NCI-H2081 treated with DMSO at 0.1 percent for 48 hours (cell line): Measurements from ENCODE around the gene STON1.
"Not testable (repeated sequence)": the region's sequence is repeated elsewhere in the genome, so short reads cannot be mapped to it uniquely, and the experiment has no call there.

ENCODE experiments used
- DNase-seq: peaks from one replicate; lab custom pipeline; 2025; lab: John Stamatoyannopoulos, UW

Gene STON1

DNA sequence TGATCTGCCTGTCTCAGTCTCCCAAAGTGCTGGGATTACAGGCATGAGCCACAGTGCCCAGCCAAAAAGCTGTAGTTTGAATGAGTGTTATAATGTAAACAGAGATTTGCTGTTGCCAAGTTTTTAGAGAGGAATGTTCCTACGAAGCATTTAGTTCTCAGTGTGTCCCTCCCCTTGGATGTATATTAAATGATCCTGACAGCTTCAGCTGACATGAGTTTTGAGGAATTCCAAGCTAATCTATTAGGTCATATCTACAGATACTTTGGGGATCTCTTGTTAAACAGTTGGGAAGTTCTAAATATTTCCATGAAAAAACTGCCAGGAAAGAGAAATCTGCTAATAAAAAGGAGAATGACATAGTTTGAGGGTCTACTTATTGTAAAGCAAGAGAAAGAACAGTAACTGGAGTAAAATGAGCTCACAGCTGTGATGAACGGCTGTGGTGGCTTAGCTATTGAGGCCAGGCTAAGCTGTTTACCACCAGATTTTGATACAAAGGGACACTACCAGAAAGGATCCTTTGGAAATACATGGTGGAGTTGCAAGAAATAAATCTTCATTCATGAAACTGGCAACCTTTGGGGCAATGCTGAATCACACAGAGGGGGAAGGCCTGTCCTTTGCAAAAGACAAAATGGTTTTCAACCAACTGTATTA is 2.6 kb upstream of the STON1 start:
- DNase-seq: no peak

DNA sequence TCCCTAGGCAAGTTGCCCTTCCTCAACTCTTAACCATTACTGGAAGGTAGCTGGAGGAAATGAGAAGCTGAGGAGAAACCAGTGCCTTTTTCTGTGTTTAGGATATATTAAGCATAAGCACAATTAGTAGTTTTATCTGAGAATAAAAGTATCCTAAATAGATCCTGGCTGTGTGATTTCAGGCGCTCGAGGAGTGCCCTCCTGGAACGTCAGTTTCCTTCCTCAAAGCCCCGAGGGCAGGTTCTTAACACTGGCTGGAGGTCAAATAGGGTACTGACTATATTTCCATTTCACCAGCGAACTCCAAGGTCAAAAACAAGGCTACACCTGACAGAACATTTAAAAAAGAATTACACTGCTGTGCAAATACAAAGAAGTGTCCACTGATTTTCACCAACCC is 1.5 kb upstream of the STON1 start:
- no peak for DNase-seq

DNA sequence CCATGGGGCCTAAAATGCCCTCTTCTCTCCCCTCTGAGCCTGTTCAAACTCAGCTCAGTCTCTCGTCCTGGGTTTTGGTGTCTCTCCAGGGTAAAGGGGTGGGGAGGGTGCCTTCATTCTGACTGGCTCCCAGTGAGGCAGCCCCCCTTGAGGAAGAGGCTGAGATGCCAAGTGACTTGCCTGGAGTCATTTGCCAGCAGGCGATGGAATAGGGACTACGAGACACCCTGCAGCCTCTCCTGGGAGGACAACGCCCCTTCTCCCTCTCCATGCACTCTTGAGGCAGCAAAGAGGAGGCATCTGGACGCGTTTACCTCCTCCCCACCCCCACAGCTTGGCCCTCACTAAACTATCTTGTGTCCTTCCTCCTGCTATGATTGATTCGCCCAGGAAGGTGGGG is 760 bp upstream of the STON1 start:
- no peak for DNase-seq

DNA sequence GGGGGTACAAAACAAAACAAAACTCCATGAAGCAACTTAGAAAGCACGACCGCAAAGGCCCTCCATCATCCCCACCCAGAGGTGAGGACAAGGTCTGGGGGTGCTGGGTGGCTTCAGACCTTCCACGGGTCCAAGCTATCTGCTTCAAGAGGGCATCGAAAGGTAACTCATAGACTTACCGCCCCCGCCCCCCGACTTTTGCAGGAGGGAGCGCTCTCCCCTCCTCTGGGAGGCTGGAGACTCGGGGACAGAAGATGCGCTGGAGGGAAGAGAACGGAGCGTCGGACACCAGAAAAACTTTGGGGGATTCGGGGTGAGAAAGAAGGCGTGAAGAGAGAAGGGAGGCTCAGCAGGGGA is 300 bp upstream of the STON1 start:
- no peak for DNase-seq

DNA sequence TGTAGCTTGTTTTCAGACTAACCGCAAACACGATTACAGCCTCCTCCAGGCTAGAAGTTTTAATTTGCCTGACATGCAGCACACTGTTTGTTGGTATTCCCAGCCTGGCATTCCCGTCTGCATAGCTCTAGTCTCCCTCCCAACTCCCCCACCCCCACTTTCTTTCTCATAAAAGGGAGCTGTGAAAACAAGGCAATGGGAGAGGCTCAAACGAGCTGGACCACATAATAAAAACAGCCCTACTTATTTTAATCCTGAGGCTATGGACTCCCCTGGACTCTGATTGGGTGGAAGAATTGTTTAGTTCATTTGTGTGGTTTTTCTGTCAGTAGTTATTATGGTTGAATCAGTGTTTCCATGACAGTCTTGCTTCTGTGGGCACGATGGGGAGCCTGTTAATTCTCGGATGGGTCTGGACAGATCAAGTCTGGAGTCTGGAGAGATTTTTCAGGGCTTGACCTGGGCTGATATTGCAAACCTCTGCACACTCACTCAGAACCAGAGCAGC is 1.2 kb downstream of the STON1 start:
- no peak for DNase-seq

DNA sequence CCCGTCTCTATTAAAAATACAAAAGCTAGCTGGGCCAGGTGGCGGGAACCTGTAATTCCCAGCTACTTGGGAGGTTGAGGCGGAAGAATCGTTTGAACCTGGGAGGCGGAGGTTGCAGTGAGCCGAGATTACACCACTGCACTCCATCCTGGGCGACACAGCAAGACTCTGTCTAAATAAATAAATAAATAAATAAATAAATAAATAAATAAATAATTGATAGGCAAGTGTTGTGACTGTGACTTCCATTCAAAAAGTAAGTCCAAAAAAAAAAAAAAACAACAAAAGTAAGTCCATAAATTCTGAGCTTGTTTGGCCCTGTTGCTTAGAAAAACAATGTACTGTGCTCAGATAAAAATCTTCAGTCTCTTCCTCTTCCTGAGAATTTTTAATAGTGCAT is 2.2 kb downstream of the STON1 start:
- no peak for DNase-seq

DNA sequence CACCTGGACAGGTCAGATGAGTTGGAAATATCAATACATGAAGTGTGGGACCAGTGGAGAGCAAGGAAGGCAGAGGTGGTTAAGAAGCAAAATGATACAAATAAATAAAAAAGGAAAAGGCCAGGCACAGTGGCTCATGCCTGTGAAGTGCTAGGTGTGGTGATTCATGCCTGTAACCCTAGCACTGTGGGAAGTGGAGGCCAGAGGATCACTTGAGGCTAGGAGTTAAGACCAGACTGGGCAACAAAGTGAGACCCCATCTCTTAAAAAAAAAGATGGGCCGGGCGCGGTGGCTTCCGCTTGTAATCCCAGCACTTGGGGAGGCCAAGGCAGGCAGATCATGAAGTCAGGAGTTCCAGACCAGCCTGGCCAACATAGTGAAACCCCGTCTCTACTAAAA is 2.9 kb downstream of the STON1 start:
- no peak for DNase-seq

DNA sequence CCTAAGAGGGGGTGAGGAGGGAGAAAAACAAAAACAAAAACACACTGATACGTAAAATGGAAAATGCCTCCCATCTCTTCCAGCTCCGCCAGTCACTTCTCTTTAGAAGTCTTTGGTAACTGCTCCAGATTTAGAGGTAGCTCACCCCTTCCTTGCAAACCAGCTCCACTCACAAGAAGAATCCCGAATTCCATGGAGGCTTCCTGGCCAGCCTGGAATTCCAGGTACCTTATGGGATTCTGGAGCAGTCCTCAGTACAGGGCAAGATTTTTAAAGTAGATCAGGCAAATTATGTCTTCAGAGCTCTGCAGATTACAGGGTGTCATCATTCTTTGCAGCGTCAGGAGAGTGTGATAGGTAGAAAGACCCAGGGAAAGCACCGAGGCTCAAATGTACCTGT is 4.8 kb downstream of the STON1 start:
- no peak for DNase-seq

DNA sequence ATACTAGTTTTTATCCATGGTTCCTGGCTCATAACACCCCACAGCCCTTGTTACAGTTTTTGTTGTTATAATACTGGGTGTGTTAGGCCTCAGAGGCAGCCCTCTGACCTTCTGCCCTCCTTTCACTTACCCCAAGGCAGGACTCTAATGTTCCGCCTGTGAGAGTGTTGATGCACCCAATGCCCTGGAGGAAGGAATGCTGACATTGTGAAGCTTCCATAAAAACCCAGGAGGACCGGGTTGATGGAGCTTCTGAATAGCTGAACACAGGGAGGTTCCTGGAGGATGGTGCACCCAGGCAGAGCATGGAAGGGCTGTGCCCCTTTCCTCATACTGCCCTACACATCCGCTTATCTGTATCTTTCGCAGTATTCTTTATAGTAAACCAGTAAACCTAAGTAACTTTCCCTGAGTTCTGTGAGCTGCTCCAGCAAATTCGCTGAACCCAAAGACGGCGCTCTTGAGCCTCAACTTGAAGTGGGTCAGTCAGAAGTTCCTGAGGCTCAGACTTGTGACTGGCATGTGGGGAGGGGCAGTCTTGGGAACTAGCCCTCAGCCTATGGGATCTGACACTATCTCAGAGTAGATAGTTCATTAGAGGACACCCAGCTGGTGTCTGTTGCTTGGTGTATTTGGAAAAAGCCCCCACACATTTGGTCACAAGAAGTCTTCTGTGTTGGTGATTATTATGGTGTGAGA is 10.4 kb downstream of the STON1 start:
- DNase-seq: no peak

DNA sequence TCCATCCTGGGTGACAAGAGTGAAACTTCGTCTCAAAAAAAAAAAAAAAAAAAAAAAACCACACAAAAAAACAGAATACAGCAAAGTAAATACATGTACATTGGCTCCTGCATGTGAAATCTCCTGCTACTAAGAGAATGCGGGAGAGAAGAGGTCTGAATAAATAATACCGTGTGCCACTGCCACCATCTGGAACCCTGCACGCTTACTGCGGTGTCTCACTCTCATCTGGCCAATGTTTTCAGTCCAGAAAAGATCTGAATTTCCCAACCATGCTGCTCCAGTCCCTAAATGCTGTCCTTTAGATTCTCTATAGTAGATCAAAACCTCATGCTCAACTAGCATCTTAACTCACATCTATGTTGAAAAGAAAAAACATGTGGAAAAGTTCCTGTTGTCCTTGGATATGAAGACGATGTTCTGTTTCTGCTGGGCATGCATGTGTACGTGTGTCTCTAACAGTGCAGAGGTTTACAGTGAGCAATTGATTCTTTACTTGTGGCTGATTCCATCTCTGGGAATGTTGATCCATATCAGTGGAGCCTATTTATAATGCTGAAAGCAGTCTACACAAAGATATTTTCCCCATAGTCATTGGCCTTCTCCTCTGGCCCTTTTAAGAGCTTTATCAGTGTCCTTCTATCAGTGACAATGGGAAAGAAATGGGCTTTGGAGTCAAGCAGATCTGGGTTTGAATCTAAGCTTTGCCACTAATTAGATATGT is 11.9 kb downstream of the STON1 start:
- no peak for DNase-seq

DNA sequence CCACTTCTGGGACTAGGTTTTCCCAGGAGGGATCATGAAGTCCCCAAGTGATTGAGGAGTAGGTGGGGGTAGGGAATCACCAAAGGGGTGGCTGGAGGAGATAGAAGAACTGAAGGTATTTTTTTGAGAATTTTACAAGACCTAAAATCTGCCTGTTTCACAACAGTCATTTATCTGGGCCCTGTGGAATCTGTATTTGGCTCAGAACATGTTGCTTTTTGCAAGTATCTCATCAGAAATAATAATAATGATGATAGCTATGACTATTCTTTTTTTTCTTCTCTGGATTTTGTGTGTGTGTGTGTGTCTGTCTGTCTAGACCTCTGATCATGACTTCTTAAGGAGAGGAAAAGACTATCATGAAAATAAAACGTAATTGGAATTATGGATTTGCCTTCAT is 13.9 kb downstream of the STON1 start:
- no peak for DNase-seq

DNA sequence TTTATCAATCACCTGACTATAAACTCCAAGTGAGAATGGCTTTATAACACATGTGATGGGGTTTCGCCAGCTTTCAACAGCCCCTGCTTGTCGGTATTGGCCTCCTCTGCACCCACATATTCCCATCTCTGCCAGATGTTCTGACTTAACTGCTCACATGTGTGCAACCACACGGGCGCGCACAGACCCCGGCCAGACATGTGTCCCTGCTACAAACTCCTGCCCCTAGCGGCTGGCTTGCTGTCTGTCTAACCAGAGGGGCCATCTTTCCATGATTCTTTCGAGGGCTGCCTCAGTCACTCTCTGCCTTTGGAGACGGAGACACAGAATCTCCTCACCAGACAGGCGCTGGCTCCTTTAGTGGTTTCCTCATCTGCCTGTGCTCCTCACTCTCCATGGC is 15.3 kb downstream of the STON1 start:
- no peak for DNase-seq

DNA sequence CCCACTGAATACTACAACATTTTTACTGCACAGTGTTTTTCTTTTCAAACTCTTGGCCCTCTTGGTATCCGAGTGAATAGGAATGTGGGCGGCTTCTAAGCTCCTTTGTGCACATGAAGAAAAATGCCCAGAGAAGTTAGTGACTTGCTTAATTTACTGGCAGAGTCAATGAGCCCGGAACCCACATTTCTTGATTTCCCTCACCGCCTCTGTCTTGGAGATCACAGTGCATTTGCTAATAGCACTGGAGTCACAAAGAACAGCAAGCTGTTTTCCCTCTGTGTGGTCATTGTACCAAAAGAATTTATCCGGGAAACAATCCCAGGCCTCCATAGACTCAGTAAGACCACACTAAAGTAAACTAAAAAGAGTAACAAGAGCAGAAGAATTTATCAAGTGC is 18.9 kb downstream of the STON1 start:
- no peak for DNase-seq

DNA sequence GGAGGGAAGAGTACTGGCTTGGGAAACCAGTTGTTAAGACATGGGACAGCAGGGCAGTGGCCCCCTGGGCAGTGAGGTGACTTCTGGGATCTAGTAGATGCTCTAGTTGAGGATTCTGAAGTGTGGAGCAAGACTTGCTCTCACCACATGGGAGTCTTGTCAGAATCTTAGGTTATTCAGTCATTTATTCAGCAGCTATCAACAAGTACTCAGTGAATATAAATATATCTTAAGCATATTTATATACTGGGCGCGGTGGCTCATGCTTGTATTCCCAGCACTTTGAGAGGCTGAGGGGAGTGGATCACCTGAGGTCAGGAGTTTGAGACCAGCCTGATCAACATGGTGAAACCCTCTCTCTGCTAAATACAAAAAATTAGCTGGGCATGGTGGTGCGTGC is 20.0 kb downstream of the STON1 start:
- DNase-seq: no peak

DNA sequence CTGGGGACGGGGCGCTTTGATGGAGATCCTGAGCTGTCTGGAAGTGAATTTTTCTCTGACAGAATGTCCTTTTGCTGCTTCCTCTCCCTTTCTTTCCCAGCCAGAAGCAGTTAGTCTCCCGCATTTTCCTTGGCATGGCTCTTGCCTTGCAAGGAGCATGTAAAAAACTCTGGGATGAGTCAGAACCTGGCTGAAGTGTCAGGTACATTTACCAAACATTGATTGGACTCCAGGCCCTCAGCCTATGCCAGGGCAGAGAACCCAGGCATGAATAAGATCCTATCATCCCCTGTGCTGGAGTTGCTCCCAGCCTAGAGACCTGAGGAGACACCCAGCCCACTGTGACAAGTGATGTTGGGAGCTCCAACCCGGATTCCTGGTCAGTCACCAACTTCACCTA is 21.6 kb downstream of the STON1 start:
- DNase-seq: no peak

DNA sequence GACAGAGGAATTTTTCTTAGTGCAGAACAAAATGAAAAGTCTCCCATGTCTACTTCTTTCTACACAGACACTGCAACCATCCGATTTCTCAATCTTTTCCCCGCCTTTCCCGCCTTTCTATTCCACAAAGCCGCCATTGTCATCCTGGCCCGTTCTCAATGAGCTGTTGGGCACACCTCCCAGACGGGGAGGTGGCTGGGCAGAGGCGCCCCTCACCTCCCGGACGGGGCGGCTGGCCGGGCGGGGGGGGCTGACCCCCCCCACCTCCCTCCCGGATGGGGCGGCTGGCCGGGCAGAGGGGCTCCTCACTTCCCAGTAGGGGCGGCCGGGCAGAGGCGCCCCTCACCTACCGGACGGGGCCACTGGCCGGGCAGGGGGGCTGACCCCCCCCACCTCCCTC is 25.1 kb downstream of the STON1 start:
- not testable (repeated sequence) for DNase-seq

DNA sequence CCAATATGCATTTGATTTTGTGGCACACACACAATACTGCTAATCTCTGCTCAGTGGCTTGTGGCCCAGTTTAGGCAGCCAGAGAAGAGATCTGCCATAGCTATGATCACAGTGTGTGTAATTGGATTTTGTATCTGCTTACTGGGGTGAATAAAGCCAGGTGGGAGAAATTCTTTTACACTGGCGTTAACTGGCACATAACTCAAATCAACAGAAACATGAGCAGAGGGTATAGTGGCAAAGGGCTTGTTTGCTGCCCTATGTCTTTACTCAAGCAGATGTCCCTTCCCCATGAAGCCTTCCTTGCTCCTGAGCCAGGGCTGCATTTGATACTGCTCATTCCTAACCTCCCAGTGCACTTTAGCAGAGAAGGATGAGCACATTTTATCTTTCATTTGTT is 28.5 kb downstream of the STON1 start:
- no peak for DNase-seq

DNA sequence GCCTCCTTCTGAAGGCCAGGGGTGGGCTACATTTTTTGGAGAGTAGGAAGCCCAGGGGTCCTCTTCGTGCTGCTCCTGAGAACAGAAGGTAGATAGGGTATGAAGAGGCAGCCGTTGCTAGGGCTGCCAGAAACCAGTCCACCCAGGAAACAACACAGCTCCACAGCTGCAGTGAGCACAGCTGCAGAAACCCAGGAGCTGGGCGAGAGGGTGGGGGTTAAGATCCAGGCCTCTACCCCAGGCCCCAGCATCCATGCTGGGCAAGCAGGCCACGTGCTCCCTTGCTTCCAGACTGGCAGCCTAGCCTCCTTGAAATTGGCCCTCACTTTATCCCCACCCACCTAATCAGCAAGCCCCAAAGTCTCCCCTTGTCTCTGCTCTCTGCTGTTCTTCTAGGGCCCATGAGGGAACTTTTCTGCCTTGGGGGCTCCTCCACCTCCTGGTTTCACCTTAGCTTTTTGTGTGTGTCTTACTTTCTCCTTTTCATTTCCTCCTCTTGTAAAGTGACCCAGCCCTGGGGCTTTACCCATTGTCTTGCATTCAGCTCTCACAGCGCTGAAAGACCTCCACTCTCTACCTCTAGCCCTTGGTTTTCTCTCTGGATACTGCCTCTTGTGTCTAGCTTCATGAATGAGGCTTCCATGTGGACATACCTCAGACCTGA is 30.7 kb downstream of the STON1 start:
- DNase-seq: no peak

DNA sequence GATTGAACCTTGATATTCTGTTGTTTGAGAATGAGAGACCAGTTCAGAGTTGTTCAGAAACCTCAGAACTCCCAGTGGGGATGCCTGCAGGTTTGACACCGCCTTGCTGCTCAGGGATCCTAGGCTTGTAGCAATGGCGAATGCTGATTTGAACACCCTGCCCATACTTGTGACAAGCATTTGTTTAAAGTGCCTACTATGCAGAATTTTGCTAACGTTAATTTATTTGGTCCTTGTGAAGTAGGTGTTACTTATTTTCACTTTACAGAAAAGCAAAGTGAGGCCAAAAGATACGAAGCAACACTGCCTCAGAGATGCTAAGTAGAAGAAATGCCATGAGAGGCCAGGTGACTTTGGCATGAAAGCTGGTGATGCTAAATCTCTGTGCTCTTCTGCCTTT is 32.3 kb downstream of the STON1 start:
- DNase-seq: no peak

DNA sequence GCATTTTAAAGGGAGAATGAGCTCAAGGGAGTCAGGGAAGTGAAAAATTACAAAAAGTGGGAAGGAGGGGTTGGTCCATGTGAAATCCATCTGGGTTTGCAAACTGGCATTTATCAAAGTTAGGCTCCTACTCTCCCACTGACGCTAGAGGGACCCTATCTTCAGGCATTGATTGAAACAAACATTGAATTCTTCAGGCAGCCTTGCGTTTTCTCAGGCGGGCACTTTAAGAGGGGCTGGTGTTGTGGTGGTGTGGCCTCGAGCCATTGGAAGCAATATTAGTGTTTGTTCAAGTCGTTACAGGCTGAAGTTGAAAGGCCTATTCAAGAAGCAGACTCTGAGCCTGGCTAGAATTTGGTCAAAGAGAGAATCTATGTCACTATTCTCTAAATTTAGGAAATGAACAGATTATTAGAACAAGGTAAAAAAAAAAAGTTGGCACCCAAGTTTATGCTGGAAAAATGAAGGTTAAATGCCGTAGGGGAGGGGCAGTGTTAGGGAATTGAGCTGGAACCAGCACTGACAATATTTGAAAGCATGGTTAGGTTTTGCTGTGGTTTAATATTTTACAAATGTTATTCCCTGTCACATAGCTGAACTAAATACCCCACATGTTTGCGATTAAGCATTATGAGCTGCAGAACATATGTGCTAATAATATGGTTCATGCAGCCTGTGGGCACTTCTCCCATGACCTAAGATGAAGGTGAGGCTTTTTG is 36.8 kb downstream of the STON1 start:
- DNase-seq: no peak

DNA sequence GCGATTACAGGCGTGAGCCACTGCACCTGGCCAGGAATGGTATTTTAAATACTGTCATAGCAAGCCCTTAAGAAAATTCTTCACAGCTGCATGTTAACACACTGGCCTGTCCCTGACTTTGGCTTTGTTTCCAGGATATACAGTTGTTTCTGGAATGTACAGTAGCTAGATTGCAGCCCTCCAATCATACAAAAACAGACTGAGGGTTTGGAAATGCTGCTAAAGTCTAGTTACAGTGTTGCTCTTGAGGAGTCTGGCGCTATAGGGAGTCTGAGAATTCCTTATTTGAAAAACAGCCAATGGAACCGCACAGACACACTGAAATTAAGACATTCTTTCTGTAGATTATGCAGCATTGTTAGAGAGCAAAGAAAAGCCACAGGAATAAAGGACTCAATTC is 37.7 kb downstream of the STON1 start:
- no peak for DNase-seq

DNA sequence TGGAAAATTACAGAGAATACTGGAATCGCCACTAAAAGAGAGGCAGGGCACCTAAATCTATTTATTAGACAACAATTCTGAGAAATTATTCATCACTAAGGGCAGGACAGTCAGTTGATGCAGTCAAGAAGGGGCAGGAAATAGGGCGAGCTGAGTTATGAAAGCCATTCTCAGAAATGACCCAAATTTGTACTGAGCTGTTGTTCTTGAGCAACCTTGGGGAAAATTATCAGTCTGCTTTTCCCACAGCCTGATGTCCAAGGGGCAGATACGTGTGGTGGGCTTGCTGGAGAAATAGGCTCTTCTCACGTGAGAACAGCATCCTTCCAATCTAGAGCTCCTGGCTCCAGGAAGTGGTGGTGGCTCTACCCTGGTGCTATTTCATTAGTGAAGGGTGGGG is 38.6 kb downstream of the STON1 start:
- no peak for DNase-seq
